Measurements from ENCODE around the gene CDCP1.
"Not testable (repeated sequence)": the region's sequence is repeated elsewhere in the genome, so short reads cannot be mapped to it uniquely, and the experiment has no call there.

The CDCP1 gene

GRCh38 chr3:45151100-45151499 is 4.9 kb upstream of the CDCP1 start:
- Histone ChIP-seq H3K4me1 (ENCODE audit: control insufficient read depth in 1 of 2, insufficient read depth in 2 of 2, low read length in 2 of 2) (peaks cover 0 to 4% of the 10 kb centered on the region in 2 donors), H3K9me3 (ENCODE audit: control insufficient read depth in 1 of 2, low read length in 2 of 2) (peaks cover 0 to 5% of the 10 kb centered on the region in 2 donors), H3K36me3 (ENCODE audit: control insufficient read depth in 1 of 2, insufficient read depth in 2 of 2, low read length in 2 of 2) (no peaks in the 10 kb centered on the region), H3K27ac (ENCODE audit: low read length) (no peak overlapping the region), H3K4me3 (ENCODE audit: low read depth in 1 of 2, low read length in 2 of 2) (no peak overlapping the region), H3K27me3 (ENCODE audit: low read depth, low read length) (peaks cover 12% of the 10 kb centered on the region)

- Histone ChIP-seq H3K27me3 (ENCODE audit: low read depth, low read length) (peaks cover 21% of the 10 kb centered on the region), H3K27ac (ENCODE audit: low read length) (no peak overlapping the region), H3K9me3 (ENCODE audit: control insufficient read depth in 1 of 2, low read length in 2 of 2) (peaks cover 0 to 5% of the 10 kb centered on the region in 2 donors), H3K4me1 (ENCODE audit: control insufficient read depth in 1 of 2, insufficient read depth in 2 of 2, low read length in 2 of 2) (peaks cover 0 to 15% of the 10 kb centered on the region in 2 donors), H3K36me3 (ENCODE audit: control insufficient read depth in 1 of 2, insufficient read depth in 2 of 2, low read length in 2 of 2) (no peaks in the 10 kb centered on the region), H3K4me3 (ENCODE audit: low read depth in 1 of 2, low read length in 2 of 2) (no peak overlapping the region)
Measured at GRCh38 chr3:45148921-45149320, 2.7 kb upstream of the CDCP1 start.

DNA sequence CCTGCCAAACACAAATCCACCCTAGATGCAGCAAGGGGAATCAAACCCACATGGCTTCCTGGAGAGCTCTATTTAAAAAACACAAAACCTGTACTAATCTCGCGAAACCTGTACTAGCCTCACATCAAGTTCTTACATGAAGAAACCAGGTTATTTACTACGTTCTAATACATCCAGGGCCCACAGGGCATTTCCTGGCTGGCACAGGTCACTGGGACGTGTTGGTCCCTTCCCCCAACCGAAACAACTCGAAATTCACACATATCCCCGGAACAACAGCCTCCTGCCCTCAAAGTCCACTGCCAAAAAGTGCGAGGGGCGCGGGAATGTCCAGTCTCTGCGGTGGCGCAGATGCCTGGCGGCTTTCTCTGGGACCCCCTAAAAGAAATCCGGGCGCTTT is 955 bp downstream of the CDCP1 start:
- H3K27me3 ChIP-seq (ENCODE audit: low read depth, low read length), result peaks cover 21% of the 10 kb centered on the region
- H3K9me3 ChIP-seq (ENCODE audit: control insufficient read depth in 1 of 2, low read length in 2 of 2), result no peaks in the 10 kb centered on the region
- peak overlapping the region; percentile 64 to 70 for H3K4me3 ChIP-seq (ENCODE audit: low read depth in 1 of 2, low read length in 2 of 2)
- H3K4me1 ChIP-seq (ENCODE audit: control insufficient read depth in 1 of 2, insufficient read depth in 2 of 2, low read length in 2 of 2), result peaks cover 0 to 15% of the 10 kb centered on the region in 2 donors
- no peaks in the 10 kb centered on the region for H3K36me3 ChIP-seq (ENCODE audit: control insufficient read depth in 1 of 2, insufficient read depth in 2 of 2, low read length in 2 of 2)
- peak overlapping the region; percentile 84 for H3K27ac ChIP-seq (ENCODE audit: low read length)

GRCh38 chr3:45143673-45144671 is 2.2 kb downstream of the CDCP1 start:
- Histone ChIP-seq H3K27ac (ENCODE audit: low read length) (peak overlapping the region; percentile 47), H3K36me3 (ENCODE audit: control insufficient read depth in 1 of 2, insufficient read depth in 2 of 2, low read length in 2 of 2) (no peaks in the 10 kb centered on the region), H3K9me3 (ENCODE audit: control insufficient read depth in 1 of 2, low read length in 2 of 2) (no peaks in the 10 kb centered on the region), H3K4me3 (ENCODE audit: low read depth in 1 of 2, low read length in 2 of 2) (peak overlapping the region in 1 of 2 donors; percentile 49), H3K27me3 (ENCODE audit: low read depth, low read length) (peaks cover 21% of the 10 kb centered on the region), H3K4me1 (ENCODE audit: control insufficient read depth in 1 of 2, insufficient read depth in 2 of 2, low read length in 2 of 2) (peaks cover 7 to 15% of the 10 kb centered on the region in 2 donors)

DNA sequence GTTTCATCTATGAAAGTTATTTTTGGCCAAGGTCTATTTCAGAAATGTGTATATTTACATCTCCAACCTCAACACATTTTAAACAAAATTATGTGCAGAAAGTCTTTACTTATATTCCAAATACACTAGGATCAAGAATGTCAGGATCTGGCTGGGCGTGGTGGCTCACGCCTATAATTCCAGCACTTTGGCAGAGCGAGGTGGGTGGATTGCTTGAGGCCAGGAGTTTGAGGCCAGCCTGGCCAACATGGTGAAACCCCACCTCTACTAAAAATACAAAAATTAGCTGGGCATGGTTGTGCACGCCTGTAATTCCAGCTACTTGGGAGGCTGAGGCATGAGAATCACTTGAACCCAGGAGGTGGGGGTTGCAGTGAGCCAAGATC is 5.4 kb downstream of the CDCP1 start:
- not testable (repeated sequence) for H3K27ac ChIP-seq (ENCODE audit: low read length)

DNA sequence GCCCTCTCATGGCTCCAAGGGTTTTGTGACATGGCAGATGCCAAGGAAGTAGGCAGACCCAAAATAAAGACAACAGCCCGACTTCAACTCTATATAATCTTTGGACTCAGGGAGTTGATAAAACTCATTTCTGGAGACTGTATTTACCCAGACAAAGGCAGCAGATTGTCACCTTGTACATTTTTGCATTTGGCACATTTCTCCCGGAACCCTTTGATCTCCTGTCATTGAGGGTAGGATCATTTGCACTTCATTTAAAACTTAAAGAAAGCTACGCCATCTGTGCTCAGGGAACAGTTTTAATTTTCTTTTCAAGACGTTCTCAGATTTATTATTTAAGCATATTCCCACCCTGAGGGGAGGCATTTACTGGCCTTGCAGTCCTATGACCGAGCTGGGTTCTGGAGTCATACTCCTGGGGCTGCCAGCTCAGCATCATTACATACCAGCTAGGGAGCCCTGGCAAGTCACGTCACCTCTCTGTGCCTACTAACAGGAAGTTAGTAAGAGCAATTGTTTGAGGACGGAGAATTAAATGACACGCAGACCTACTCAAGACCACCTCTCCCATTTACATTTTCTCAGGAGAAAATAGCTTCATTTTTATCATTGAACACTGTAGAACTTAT is 5.9 kb downstream of the CDCP1 start:
- Histone ChIP-seq H3K4me3 (ENCODE audit: low read depth in 1 of 2, low read length in 2 of 2) (no peak overlapping the region), H3K9me3 (ENCODE audit: control insufficient read depth in 1 of 2, low read length in 2 of 2) (no peaks in the 10 kb centered on the region), H3K36me3 (ENCODE audit: control insufficient read depth in 1 of 2, insufficient read depth in 2 of 2, low read length in 2 of 2) (no peaks in the 10 kb centered on the region), H3K27ac (ENCODE audit: low read length) (peak overlapping the region; percentile 42), H3K27me3 (ENCODE audit: low read depth, low read length) (peaks cover under 1% of the 10 kb centered on the region), H3K4me1 (ENCODE audit: control insufficient read depth in 1 of 2, insufficient read depth in 2 of 2, low read length in 2 of 2) (peaks cover 2 to 7% of the 10 kb centered on the region in 2 donors)

More for the DNA sequence above, 5.4 kb downstream of the CDCP1 start:
- H3K4me3 ChIP-seq (ENCODE audit: low read depth in 1 of 2, low read length in 2 of 2); H3K36me3 ChIP-seq (ENCODE audit: control insufficient read depth in 1 of 2, insufficient read depth in 2 of 2, low read length in 2 of 2); H3K4me1 ChIP-seq (ENCODE audit: control insufficient read depth in 1 of 2, insufficient read depth in 2 of 2, low read length in 2 of 2); H3K9me3 ChIP-seq (ENCODE audit: control insufficient read depth in 1 of 2, low read length in 2 of 2); H3K27me3 ChIP-seq (ENCODE audit: low read depth, low read length): not testable (repeated sequence)

DNA sequence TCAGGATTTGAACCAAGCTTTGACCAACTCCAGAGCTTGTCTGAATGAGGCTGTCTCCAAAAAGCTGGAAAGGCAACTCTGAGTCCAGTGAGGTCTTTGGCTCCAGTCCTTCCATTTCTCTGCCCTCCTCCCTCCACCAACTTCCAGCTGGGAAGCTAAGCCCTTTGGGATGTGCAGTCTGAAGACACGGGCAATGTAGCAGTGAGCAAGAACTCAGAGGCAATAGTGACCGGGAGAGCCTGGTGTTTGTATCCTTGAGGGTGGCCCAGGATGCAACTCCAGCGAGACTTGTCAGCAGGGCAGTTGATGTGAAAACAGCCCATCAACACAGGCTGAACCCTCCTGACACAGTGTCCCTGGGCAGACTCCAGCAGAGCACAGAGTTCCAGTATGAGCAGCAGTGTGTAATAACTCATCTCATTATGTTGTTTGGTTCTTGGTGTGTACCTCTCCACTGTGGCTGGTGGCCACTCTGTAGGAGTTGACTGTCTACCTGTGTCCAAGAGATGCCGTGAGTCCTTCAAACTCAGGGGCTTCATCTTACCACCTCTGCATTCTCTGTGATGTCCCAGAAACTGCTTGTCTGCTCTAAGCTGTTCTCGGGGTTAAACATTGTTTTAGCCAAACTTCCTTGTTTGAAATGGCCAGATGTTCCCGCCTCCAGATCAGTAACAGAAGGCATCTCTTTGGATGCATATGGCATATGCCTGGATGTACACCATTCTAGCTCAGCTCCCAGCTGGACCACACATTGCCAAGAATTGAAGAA is 6.6 kb downstream of the CDCP1 start:
- H3K27me3 ChIP-seq (ENCODE audit: low read depth, low read length), result no peaks in the 10 kb centered on the region
- no peak overlapping the region for H3K4me3 ChIP-seq (ENCODE audit: low read depth in 1 of 2, low read length in 2 of 2)
- no peaks in the 10 kb centered on the region for H3K36me3 ChIP-seq (ENCODE audit: control insufficient read depth in 1 of 2, insufficient read depth in 2 of 2, low read length in 2 of 2)
- no peaks in the 10 kb centered on the region for H3K9me3 ChIP-seq (ENCODE audit: control insufficient read depth in 1 of 2, low read length in 2 of 2)
- peaks cover 0 to 7% of the 10 kb centered on the region in 2 donors for H3K4me1 ChIP-seq (ENCODE audit: control insufficient read depth in 1 of 2, insufficient read depth in 2 of 2, low read length in 2 of 2)
- peak overlapping the region; percentile 42 for H3K27ac ChIP-seq (ENCODE audit: low read length)

DNA sequence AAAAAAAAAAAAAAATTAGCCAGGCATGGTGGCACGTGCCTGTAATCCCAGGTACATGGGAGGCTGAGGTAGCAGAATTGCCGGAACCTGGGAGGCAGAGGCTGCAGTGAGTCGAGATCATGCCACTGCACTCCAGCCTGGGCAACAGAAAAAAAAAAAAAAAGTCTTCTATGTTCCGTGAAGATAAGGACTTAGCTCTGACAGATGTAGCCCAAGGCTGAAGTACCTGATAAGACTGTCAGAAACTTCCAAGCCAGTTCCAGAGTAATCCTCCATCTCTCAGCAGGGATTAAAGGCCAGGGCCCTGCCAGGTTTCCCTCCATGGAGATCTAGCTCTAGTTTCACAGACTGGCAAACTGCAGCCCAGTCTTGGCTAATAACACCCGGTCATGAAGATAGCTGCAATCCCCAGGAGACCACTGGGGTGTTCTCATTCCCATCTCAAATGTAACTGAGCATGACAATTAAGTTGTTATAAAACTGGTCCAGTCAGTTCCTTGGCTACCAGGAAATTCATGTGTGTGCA is 8.5 kb downstream of the CDCP1 start:
- H3K4me1 ChIP-seq (ENCODE audit: control insufficient read depth in 1 of 2, insufficient read depth in 2 of 2, low read length in 2 of 2), result peaks cover 0 to 7% of the 10 kb centered on the region in 2 donors
- no peaks in the 10 kb centered on the region for H3K27me3 ChIP-seq (ENCODE audit: low read depth, low read length)
- H3K36me3 ChIP-seq (ENCODE audit: control insufficient read depth in 1 of 2, insufficient read depth in 2 of 2, low read length in 2 of 2), result no peaks in the 10 kb centered on the region
- no peak overlapping the region for H3K27ac ChIP-seq (ENCODE audit: low read length)
- H3K9me3 ChIP-seq (ENCODE audit: control insufficient read depth in 1 of 2, low read length in 2 of 2), result no peaks in the 10 kb centered on the region
- H3K4me3 ChIP-seq (ENCODE audit: low read depth in 1 of 2, low read length in 2 of 2), result no peak overlapping the region

DNA sequence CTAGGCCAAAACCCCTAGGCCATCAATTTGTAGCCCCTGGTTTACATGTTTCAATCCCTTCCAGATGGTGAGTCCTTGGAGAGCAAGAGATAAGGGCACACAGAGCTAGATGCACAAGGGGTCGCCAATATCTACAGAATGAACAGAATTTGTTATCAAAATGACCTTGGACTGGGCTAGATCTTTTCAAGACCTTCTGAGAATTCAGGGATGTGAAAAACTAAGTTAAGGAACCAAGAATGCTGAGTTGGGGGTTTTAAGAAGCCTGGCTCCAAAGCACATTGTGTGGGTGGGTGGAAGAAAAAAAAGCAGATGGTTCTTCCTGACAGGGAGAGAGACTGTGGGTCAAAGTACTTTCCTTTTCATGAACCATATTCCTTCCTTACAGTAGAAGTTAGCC is 10.2 kb downstream of the CDCP1 start:
- no peak overlapping the region for H3K4me3 ChIP-seq (ENCODE audit: low read depth in 1 of 2, low read length in 2 of 2)
- peaks cover 0 to 7% of the 10 kb centered on the region in 2 donors for H3K4me1 ChIP-seq (ENCODE audit: control insufficient read depth in 1 of 2, insufficient read depth in 2 of 2, low read length in 2 of 2)
- H3K9me3 ChIP-seq (ENCODE audit: control insufficient read depth in 1 of 2, low read length in 2 of 2), result no peaks in the 10 kb centered on the region

GRCh38 chr3:45134758-45135521 is 11.2 kb downstream of the CDCP1 start:
- H3K36me3 ChIP-seq (ENCODE audit: control insufficient read depth in 1 of 2, insufficient read depth in 2 of 2, low read length in 2 of 2), result no peaks in the 10 kb centered on the region
- no peaks in the 10 kb centered on the region for H3K27me3 ChIP-seq (ENCODE audit: low read depth, low read length)
- H3K27ac ChIP-seq (ENCODE audit: low read length), result no peak overlapping the region
- no peak overlapping the region for H3K4me3 ChIP-seq (ENCODE audit: low read depth in 1 of 2, low read length in 2 of 2)
- H3K4me1 ChIP-seq (ENCODE audit: control insufficient read depth in 1 of 2, insufficient read depth in 2 of 2, low read length in 2 of 2), result peaks cover 0 to 7% of the 10 kb centered on the region in 2 donors
- H3K9me3 ChIP-seq (ENCODE audit: control insufficient read depth in 1 of 2, low read length in 2 of 2), result no peaks in the 10 kb centered on the region

More for the DNA sequence above, 10.2 kb downstream of the CDCP1 start:
- Histone ChIP-seq H3K36me3 (ENCODE audit: control insufficient read depth in 1 of 2, insufficient read depth in 2 of 2, low read length in 2 of 2) (no peaks in the 10 kb centered on the region), H3K27me3 (ENCODE audit: low read depth, low read length) (no peaks in the 10 kb centered on the region), H3K27ac (ENCODE audit: low read length) (no peak overlapping the region)

Data from muscle layer of duodenum (tissue), 2 donors.